ENCODE data around the gene FBP1. TPM values are rescaled to one million over a fixed set of nuclear protein-coding genes. Genes with fewer than 3 reads are reported as not detected.
A peak's percentile ranks its signal among the peaks of the same experiment; 100 is the strongest.

FBP1 gene
- total RNA-seq, 4 donors from 2014 or later = 21.3 to 55.7 (median 44.6) TPM

- 73 to 75% methylated on average over 4 of the region's 4 CpGs for WGBS, 2 donors (ENCODE audit: low coverage in 1 of 2)
- Histone ChIP-seq H3K27me3 (no peaks in the 10 kb centered on the region), H3K4me3 (no peak overlapping the region), H3K4me1 (no peaks in the 10 kb centered on the region), H3K36me3 (no peaks in the 10 kb centered on the region), H3K27ac (no peak overlapping the region), H3K9me3 (no peaks in the 10 kb centered on the region)
- no peak for TF ChIP-seq POLR2AphosphoS5 (IDR thresholded peaks at IDR 0.05)
- no peak for TF ChIP-seq POLR2A (IDR thresholded peaks at IDR 0.05)
- TF ChIP-seq EP300 (IDR thresholded peaks at IDR 0.05; ENCODE audit: low read depth) = no peak
- no peak for TF ChIP-seq CTCF (IDR thresholded peaks at IDR 0.05)
- in situ Hi-C loops (cut with MboI; ENCODE audit: low pct_ligation_motif_present in 1 of 4, low pct_unique_long_range_greater_than_20kb in 1 of 4, low sequenced_read_pairs in 3 of 4) = no loop called here
- intact Hi-C loops (cut with DNase I; ENCODE audit: low total_unique reads) = loop anchor here (5.0 kb wide), 1 partner anchor 52 kb away; no protein-coding TSS in a partner anchor
- DNase-seq = no peak
Observed at GRCh38 chr9:94624629-94625028, 14.7 kb downstream of the FBP1 start.

- peak; percentile 80 for DNase-seq
- 46% methylated on average over 9 of the region's 9 CpGs; no CpG with 5 or more reads in 1 of the 2 donors for WGBS, 2 donors (ENCODE audit: low coverage in 1 of 2)
- intact Hi-C loops (cut with DNase I; ENCODE audit: low total_unique reads) (loop anchor here (5.0 kb wide), 1 partner anchor 51 kb away; no protein-coding TSS in a partner anchor), in situ Hi-C loops (cut with MboI; ENCODE audit: low pct_ligation_motif_present in 1 of 4, low pct_unique_long_range_greater_than_20kb in 1 of 4, low sequenced_read_pairs in 3 of 4) (no loop called here)
- TF ChIP-seq CTCF (IDR thresholded peaks at IDR 0.05) = peak; percentile 34 to 78 (median 55)
- TF ChIP-seq EP300 (IDR thresholded peaks at IDR 0.05; ENCODE audit: low read depth) = no peak
- no peak overlapping the region for H3K4me3 ChIP-seq
- peak overlapping the region in 1 of 4 donors; percentile 24 for H3K27ac ChIP-seq
- no peaks in the 10 kb centered on the region for H3K27me3 ChIP-seq
- H3K36me3 ChIP-seq = no peaks in the 10 kb centered on the region
- no peaks in the 10 kb centered on the region for H3K9me3 ChIP-seq
- H3K4me1 ChIP-seq = no peaks in the 10 kb centered on the region
Observed at GRCh38 chr9:94623253-94623652, 16.1 kb downstream of the FBP1 start.

- Histone ChIP-seq H3K9me3 (no peaks in the 10 kb centered on the region), H3K36me3 (no peaks in the 10 kb centered on the region), H3K4me3 (no peak overlapping the region), H3K27ac (no peak overlapping the region), H3K27me3 (no peaks in the 10 kb centered on the region), H3K4me1 (no peaks in the 10 kb centered on the region)
- DNase-seq = no peak
- in situ Hi-C loops (cut with MboI; ENCODE audit: low pct_ligation_motif_present in 1 of 4, low pct_unique_long_range_greater_than_20kb in 1 of 4, low sequenced_read_pairs in 3 of 4) (no loop called here), intact Hi-C loops (cut with DNase I; ENCODE audit: low total_unique reads) (loop anchor here (5.0 kb wide), 1 partner anchor 50 kb away; no protein-coding TSS in a partner anchor)
- TF ChIP-seq POLR2AphosphoS5 (IDR thresholded peaks at IDR 0.05) = no peak
- TF ChIP-seq POLR2A (IDR thresholded peaks at IDR 0.05) = no peak
- TF ChIP-seq CTCF (IDR thresholded peaks at IDR 0.05) = no peak
- no peak for TF ChIP-seq EP300 (IDR thresholded peaks at IDR 0.05; ENCODE audit: low read depth)
- 88 to 89% methylated on average over 5 to 19 of the region's 19 CpGs for WGBS, 2 donors (ENCODE audit: low coverage in 1 of 2)
Observed at GRCh38 chr9:94622087-94622800, 17.1 kb downstream of the FBP1 start.

- 82 to 91% methylated on average over 4 of the region's 4 CpGs for WGBS, 2 donors (ENCODE audit: low coverage in 1 of 2)
- TF ChIP-seq EP300 (IDR thresholded peaks at IDR 0.05; ENCODE audit: low read depth) (no peak), POLR2A (IDR thresholded peaks at IDR 0.05) (no peak), POLR2AphosphoS5 (IDR thresholded peaks at IDR 0.05) (no peak), CTCF (IDR thresholded peaks at IDR 0.05) (no peak)
- Histone ChIP-seq H3K9me3 (no peaks in the 10 kb centered on the region), H3K27me3 (no peaks in the 10 kb centered on the region), H3K4me3 (no peak overlapping the region), H3K27ac (no peak overlapping the region), H3K4me1 (no peaks in the 10 kb centered on the region), H3K36me3 (no peaks in the 10 kb centered on the region)
- intact Hi-C loops (cut with DNase I; ENCODE audit: low total_unique reads) = no loop called here
- in situ Hi-C loops (cut with MboI; ENCODE audit: low pct_ligation_motif_present in 1 of 4, low pct_unique_long_range_greater_than_20kb in 1 of 4, low sequenced_read_pairs in 3 of 4) = no loop called here
- DNase-seq = no peak
Observed at GRCh38 chr9:94619026-94619425, 20.3 kb downstream of the FBP1 start.
